ENCODE results near the gene DCC.
"Not testable (repeated sequence)": the region's sequence is repeated elsewhere in the genome, so short reads cannot be mapped to it uniquely, and the experiment has no call there.

Gene DCC

GRCh38 chr18:52353589-52353988, 13.6 kb downstream of the DCC start:
- ChIA-PET POLR2A (no interaction called here), CTCF (interaction anchor here (0.7 kb wide), 1 partner anchor 9 kb away, joined by 3 read pairs; no protein-coding TSS in a partner anchor)
- no peak for DNase-seq (ENCODE audit: extremely low spot score)
- no peak for TF ChIP-seq CTBP1 (IDR thresholded peaks at IDR 0.05; ENCODE audit: borderline replicate concordance)
- TF ChIP-seq, protein P1, sequence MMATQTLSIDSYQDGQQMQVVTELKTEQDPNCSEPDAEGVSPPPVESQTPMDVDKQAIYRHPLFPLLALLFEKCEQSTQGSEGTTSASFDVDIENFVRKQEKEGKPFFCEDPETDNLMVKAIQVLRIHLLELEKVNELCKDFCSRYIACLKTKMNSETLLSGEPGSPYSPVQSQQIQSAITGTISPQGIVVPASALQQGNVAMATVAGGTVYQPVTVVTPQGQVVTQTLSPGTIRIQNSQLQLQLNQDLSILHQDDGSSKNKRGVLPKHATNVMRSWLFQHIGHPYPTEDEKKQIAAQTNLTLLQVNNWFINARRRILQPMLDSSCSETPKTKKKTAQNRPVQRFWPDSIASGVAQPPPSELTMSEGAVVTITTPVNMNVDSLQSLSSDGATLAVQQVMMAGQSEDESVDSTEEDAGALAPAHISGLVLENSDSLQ (IDR thresholded peaks at IDR 0.05) = no peak
- TF ChIP-seq FOXM1 (IDR thresholded peaks at IDR 0.05; ENCODE audit: borderline replicate concordance) = no peak
- no peak for TF ChIP-seq SP1 (IDR thresholded peaks at IDR 0.05)

DNA sequence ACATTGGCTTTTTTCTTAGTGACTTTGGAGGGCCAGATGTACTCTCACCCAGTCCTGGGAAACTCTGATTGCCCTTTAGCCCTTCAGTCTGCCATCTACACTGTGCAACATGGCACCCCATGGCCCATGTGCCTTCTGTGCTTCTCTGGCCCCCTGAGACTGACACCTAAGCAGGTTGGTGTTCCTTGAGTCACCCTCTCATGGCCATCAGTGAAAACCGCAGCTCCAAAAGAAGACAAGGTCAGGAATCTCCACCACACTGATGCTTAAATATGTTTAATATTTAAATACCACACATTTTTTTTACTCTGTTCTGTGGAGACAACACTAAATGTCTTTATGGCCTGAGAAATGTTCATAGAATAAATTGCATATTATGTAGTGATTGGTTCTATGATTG, 23.9 kb downstream of the DCC start:
- POLR2A ChIA-PET = no interaction called here
- TF ChIP-seq ZNF384 (IDR thresholded peaks at IDR 0.05) (no peak), ELF4 (IDR thresholded peaks at IDR 0.05) (no peak), BHLHE40 (IDR thresholded peaks at IDR 0.05; ENCODE audit: borderline replicate concordance) (no peak), HDGF (IDR thresholded peaks at IDR 0.05; ENCODE audit: borderline replicate concordance) (no peak), TARDBP (IDR thresholded peaks at IDR 0.05) (no peak), FOXM1 (IDR thresholded peaks at IDR 0.05; ENCODE audit: borderline replicate concordance) (no peak), NFRKB (IDR thresholded peaks at IDR 0.05) (no peak), SP1 (IDR thresholded peaks at IDR 0.05) (no peak), FOXK2 (IDR thresholded peaks at IDR 0.05) (no peak), ARNT (IDR thresholded peaks at IDR 0.05) (no peak), L3MBTL2 (conservative IDR thresholded peaks at IDR 0.05) (no peak), FOXA1 (IDR thresholded peaks at IDR 0.05) (no peak), LEF1 (IDR thresholded peaks at IDR 0.05; ENCODE audit: borderline replicate concordance) (no peak)
- CTCF ChIA-PET = no interaction called here

DNA sequence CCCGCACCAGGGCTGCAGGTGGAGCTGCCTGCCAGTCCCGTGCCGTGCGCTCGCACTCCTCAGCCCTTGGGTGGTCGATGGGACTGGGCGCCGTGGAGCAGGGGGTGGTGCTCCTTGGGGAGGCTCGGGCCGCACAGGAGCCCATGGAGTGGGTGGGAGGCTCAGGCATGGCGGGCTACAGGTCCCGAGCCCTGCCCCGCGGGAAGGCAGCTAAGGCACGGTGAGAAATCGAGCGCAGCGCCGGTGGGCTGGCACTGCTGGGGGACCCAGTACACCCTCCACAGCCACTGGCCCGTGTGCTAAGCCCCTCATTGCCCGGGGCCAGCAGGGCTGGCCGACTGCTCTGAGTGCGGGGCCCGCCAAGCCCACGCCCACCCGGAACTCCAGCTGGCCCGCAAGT, 26.9 kb downstream of the DCC start:
- POLR2A ChIA-PET; CTCF ChIA-PET; DNase-seq (ENCODE audit: extremely low spot score): not testable (repeated sequence)

More for the DNA sequence above, 23.9 kb downstream of the DCC start:
- no peak for DNase-seq (ENCODE audit: extremely low spot score)

GRCh38 chr18:52367953-52368742, 28.2 kb downstream of the DCC start:
- ChIA-PET CTCF (no interaction called here), POLR2A (interaction anchor here (0.6 kb wide), 1 partner anchor 11 kb away, joined by 3 read pairs; no protein-coding TSS in a partner anchor)
- no peak for DNase-seq (ENCODE audit: extremely low spot score)
- TF ChIP-seq TARDBP (IDR thresholded peaks at IDR 0.05) (no peak), SUZ12 (IDR thresholded peaks at IDR 0.05) (no peak), FOXM1 (IDR thresholded peaks at IDR 0.05; ENCODE audit: borderline replicate concordance) (no peak), LEF1 (IDR thresholded peaks at IDR 0.05; ENCODE audit: borderline replicate concordance) (no peak), NFRKB (IDR thresholded peaks at IDR 0.05) (no peak), CTBP1 (IDR thresholded peaks at IDR 0.05; ENCODE audit: borderline replicate concordance) (no peak), SP1 (IDR thresholded peaks at IDR 0.05) (no peak), FOXA1 (IDR thresholded peaks at IDR 0.05) (no peak), BHLHE40 (IDR thresholded peaks at IDR 0.05; ENCODE audit: borderline replicate concordance) (no peak), HDGF (IDR thresholded peaks at IDR 0.05; ENCODE audit: borderline replicate concordance) (no peak)
- TF ChIP-seq, protein P1 (IDR thresholded peaks at IDR 0.05) = no peak

DNA sequence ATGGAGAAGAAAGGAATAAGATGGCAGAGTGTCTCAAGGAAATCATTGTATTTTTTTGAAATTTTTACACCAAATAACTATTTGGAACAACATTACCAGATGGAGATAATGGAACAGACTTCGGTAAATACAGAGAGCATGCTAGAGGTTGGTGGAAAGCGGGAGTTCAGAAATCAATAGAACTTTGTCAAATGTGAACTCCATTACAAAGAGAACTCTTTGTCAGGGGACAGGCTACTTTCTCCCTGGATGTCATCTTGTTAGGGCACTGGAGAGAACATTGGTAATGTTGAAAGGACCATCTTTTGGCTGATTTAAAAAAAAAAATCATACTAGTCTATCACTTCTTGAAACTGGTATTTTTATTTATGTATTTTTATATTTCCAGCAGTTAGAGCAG, 30.8 kb downstream of the DCC start:
- ChIA-PET CTCF (no interaction called here), POLR2A (no interaction called here)
- TF ChIP-seq FOXK2 (IDR thresholded peaks at IDR 0.05) (no peak), LEF1 (IDR thresholded peaks at IDR 0.05; ENCODE audit: borderline replicate concordance) (no peak), ELF4 (IDR thresholded peaks at IDR 0.05) (no peak), HDGF (IDR thresholded peaks at IDR 0.05; ENCODE audit: borderline replicate concordance) (no peak), L3MBTL2 (conservative IDR thresholded peaks at IDR 0.05) (no peak), SP1 (IDR thresholded peaks at IDR 0.05) (no peak), TARDBP (IDR thresholded peaks at IDR 0.05) (no peak), NFRKB (IDR thresholded peaks at IDR 0.05) (no peak), SUZ12 (IDR thresholded peaks at IDR 0.05) (no peak), FOXA1 (IDR thresholded peaks at IDR 0.05) (no peak), CTBP1 (IDR thresholded peaks at IDR 0.05; ENCODE audit: borderline replicate concordance) (no peak), ZNF384 (IDR thresholded peaks at IDR 0.05) (no peak), ARNT (IDR thresholded peaks at IDR 0.05) (no peak), FOXM1 (IDR thresholded peaks at IDR 0.05; ENCODE audit: borderline replicate concordance) (no peak), BHLHE40 (IDR thresholded peaks at IDR 0.05; ENCODE audit: borderline replicate concordance) (no peak)
- TF ChIP-seq, protein P1 (IDR thresholded peaks at IDR 0.05) = no peak
- no peak for DNase-seq (ENCODE audit: extremely low spot score)

GRCh38 chr18:52376104-52376503, 36.1 kb downstream of the DCC start:
- ChIA-PET POLR2A (no interaction called here), CTCF (no interaction called here)
- DNase-seq (ENCODE audit: extremely low spot score) = no peak
- TF ChIP-seq FOXM1 (IDR thresholded peaks at IDR 0.05; ENCODE audit: borderline replicate concordance) = no peak
- no peak for TF ChIP-seq SP1 (IDR thresholded peaks at IDR 0.05)
- TF ChIP-seq, protein P1 (IDR thresholded peaks at IDR 0.05) = no peak
- TF ChIP-seq ELF4 (IDR thresholded peaks at IDR 0.05) = no peak
- TF ChIP-seq SUZ12 (IDR thresholded peaks at IDR 0.05) = no peak
- TF ChIP-seq BHLHE40 (IDR thresholded peaks at IDR 0.05; ENCODE audit: borderline replicate concordance) = no peak
- no peak for TF ChIP-seq FOXA1 (IDR thresholded peaks at IDR 0.05)
- no peak for TF ChIP-seq NFRKB (IDR thresholded peaks at IDR 0.05)

All from HEK293T (cell line).